DLD1 (cell line): ENCODE data around the gene TESMIN.

Source experiments
- in situ Hi-C: cut with HindIII; loops from 2 replicates; pipeline ENCODE4 v1.10.0; 2017; ENCODE audit warnings: low sequenced_read_pairs

The TESMIN gene

GRCh38 chr11:68714060-68714856, 37.1 kb downstream of the TESMIN start:
- in situ Hi-C loops, result no loop called here

- in situ Hi-C loops, result no loop called here
Observed at GRCh38 chr11:68711114-68711513, 40.2 kb downstream of the TESMIN start.

GRCh38 chr11:68710409-68710808, 40.9 kb downstream of the TESMIN start:
- in situ Hi-C loops, result no loop called here

- in situ Hi-C loops, result no loop called here
Observed at GRCh38 chr11:68709062-68709461, 42.3 kb downstream of the TESMIN start.

DNA sequence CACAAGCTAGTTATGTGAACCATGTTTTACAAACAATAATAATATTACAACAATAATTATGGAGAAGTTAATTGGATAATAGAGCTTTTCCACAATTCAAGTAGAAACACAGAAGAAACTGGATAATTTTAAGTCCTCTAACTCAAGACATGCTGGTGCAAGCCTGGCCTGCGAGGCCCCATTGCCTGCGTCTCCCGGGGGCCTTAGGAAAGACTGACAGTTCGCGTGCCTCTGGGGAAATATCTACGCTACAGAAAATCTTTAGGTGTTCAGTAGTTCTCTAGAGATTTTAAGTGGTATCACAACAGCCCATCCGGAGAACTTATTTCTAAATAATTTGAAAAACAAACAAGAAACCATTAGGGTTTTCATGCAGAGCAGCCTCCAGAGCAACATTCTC, 43.8 kb downstream of the TESMIN start:
- in situ Hi-C loops, result no loop called here

GRCh38 chr11:68704887-68705286, 46.4 kb downstream of the TESMIN start:
- in situ Hi-C loops, result no loop called here

DNA sequence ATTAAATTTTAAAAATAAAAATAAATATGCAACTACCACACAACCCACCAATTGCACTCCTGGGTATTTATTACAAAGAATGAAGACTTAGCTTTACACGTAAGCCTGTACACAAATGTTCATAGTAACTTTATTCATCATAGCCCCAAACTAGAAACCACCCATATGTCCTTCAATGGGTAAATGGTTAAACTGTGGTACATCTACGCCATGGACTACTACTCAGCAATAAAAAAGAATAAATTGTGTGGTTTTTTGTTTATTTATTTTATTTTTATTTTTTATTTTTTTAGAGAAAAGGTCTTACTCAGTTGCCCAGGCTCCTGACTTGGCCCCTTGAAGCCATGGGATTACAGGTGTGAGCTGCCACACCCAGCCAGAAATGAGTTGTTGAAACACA, 52.3 kb downstream of the TESMIN start:
- in situ Hi-C loops, result no loop called here

DNA sequence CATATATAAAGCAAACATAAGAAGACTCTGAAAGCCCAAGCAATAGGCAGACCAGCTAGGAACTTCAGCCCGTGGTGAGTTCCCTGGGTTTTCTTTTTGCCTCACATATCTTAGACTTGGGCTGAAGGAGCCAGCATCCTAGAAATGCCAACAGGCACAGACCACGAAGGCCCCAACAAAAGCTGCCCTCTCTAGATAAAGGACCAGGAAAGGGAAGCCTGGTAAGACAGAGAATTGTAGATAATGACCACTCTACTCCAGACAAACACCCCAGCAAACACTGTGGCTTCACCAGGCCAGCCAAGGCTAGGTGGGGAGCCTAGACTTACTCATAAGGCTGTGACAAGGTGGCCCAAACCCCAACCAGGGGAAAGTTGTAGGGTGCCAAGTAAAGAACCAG, 55.8 kb downstream of the TESMIN start:
- in situ Hi-C loops, result no loop called here

- in situ Hi-C loops, result no loop called here
Observed at GRCh38 chr11:68694431-68695297, 56.7 kb downstream of the TESMIN start.

DNA sequence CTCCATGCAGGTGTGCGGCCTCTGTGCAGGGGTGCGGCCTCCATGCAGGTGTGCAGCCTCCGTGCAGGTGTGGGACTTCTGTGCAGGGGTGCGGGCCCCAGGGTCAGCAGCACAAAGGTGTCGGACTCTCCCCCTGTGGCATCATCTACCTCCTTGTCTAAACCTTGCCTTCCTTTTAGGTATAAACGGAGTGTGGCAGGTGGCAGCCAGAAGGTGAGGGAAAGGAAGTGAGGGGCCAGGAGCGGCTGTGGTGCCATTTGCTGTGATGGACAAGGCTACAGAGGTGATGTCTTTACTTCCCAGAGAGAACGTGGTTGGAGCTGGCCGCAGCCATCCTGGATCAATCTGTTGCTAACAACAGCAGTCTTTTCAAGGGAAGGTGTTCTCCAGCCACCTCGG, 57.8 kb downstream of the TESMIN start:
- in situ Hi-C loops, result no loop called here

DNA sequence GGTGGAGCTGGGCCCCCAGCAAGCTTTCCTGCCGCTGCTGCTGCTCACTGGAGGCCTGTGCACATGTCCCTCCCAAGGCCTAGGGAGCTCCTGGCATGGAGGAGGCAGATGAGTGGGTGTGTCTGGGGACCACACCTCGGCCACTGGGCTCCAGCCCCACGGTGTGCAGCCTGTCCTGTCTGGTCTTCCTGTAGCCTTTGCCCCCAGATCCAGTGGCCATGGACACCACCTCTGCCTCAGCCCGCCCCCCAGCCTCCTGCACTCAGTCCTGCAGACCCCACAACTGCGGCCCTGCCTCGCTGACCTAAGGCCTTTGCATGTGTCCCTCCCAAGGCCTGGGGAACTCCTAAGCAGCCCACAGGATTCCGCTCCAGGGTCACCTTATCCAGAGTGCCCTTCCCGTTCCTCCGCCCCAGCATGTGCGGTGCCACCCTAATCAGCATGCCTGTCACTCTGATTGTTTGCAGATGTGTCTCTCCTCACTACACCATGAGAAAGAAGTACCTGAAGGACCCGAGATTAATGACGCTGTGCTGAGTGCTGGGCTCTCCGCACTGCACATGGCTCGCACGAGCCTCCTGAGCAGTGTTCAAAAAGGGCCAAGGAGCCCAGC, 58.3 kb downstream of the TESMIN start:
- in situ Hi-C loops, result no loop called here

DNA sequence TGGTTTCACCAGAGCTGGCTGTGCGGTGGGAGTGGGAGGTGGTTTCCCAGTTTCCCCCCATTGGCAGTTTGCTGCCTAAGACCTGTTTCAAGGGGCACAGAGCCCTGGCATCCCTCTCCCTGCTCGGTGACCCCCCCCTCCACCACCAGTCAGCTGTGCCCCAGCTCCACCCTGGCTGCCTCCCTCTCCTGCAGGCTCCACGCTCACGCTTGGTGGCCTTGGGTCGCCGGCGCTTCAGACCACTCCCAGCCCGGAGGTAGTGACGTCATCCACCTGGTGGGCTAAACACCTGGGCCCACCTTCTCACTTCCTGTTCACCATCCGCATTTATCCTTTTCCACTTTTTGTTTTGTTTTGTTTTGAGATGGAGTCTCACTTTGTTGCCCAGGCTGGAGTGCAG, 59.2 kb downstream of the TESMIN start:
- in situ Hi-C loops, result no loop called here

DNA sequence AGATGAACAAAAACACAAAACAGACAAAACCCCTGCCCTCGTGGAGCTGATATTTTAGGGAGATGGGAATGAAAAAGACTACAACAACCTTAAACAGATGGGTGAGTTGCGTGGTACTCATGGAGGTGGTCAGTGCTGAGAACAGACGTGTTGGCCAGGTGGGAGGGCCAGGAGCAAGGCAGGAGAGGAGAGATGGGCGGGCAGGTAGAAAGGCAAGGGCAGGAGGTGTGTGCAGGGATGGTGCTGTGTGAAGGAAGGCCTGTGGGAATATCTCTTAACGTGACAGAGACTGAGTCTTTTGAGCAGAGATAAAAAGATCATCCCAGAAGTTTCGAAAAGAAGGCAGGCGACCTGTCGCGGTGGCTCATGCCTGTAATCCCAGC, 59.9 kb downstream of the TESMIN start:
- in situ Hi-C loops, result no loop called here

DNA sequence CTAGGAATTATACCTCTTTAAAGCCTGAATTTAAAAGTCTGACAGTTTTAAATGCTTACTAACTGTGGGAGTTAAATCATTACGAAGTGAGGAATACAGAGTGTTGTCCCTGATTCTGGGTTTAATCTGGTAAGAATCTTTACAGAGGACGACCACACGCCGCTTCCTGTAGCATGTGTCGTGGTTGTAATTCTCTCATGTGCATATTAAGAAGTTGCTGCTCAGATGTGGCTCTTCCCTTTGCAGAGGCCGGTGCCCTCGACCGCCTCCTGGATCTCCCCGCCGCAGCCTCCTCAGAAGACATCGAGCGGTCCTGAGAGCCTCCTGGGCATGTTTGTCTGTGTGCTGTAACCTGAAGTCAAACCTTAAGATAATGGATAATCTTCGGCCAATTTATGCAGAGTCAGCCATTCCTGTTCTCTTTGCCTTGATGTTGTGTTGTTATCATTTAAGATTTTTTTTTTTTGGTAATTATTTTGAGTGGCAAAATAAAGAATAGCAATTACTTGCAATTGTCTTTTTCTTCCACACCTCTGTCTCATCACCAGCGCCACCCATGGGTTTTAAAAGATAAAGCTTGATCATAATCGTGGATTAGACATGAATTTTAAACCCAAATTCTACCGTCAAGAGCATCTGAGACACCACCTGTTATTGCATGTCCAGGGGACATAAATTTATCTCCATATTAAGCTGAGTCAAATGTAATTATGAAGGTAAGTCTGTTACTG, 60.5 kb downstream of the TESMIN start:
- in situ Hi-C loops, result no loop called here

DNA sequence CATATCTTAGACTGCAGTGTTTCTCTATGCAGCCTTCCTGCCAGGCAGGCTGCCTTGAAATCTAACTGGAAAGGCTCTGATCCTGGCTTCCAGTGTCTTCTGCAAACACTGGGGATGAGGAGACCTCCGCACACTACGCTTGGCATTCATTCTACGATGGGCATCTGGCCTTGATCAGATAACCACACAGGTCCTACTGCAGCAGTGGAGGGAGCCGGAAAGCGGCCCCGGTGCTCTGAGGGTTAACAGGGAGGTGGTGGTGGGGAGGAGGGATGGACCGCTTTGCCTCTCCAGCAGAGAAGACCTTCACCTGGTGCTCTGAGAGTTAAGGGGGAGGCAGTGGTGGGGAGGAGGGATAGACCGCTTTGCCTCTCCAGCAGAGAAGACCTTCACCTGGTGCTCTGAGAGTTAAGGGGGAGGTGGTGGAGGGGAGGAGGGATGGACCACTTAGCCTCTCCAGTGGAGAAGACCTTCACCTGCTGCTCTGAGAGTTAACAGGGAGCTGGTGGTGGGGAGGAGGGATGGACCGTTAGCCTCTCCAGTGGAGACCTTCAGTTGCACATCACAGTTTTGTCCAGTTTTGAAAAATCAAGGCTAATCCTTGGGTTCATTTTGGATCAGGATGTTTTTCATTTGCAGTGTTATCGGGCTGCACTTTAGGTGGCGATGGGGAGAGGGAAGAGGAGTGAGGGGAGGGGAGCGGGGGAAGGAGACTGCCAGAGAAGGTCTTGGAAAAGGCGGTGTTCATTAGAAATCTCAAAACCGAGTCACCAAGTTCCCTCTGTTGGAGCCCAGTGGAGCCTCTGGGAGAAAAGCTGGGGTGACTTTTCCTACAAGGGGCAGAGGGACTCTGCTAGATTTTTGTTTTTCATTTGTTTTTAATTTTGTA, 61.3 kb downstream of the TESMIN start:
- in situ Hi-C loops, result no loop called here

DNA sequence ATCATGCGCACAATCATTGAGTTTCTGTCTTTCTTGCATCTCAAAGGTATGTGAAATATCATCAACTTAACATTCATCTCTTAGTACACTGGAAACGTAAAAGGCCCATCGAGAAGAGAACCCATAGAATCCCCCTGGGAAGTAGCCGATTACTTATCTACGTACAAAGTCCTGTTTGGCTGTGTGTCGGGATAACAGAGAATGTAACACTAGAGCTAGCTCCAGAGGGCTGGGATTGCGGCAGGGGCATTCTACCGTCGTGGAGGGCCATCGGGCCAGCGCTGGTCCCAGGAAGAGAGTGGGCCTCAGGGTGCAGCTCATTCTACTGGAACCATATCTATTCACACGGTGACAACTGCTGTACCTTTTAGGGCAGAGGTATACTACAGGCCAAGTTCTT, 62.4 kb downstream of the TESMIN start:
- in situ Hi-C loops, result no loop called here

DNA sequence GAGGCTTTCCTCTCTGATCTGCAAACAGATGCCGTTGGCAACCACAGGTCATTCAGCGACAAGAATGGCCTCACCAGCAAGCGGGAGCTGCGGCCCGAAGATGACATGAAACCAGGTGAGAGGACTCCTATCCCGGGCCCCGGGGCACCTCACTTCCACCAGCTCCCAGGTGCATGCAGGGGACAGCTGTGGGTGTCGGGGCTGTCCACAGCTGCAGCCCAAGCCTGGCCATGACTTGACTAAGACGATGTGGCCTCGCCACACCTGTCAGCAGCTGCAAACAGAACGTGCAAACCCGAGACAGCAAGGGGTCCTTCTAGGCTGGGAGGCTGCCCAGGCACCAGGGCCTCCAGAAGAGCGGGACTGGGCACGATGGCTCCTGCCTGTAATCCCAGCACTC, 63.3 kb downstream of the TESMIN start:
- in situ Hi-C loops, result no loop called here

DNA sequence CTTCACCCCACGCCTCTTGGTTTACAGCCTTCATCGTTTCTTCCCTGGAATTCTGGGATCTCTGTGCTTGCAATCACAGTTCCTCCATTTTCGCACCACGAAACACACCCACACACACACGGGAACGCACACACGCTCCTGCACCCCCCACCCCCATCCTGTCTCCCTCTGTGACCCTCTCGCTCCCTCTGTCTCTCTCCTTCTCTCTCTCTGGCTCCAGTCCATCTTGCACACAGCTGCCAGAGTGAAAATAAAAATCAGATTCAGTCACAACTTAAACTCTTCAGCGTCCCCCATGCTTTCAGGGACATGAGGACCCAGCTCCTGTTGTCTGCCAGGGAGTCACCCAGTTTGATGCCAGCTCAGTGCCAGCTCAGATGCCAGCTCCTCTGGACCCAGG, 64.0 kb downstream of the TESMIN start:
- in situ Hi-C loops, result no loop called here

GRCh38 chr11:68686486-68686885, 64.8 kb downstream of the TESMIN start:
- in situ Hi-C loops, result no loop called here
